ENCODE data around the gene POFUT2. TPM values are rescaled to one million over a fixed set of nuclear protein-coding genes. Genes with fewer than 3 reads are reported as not detected.

POFUT2 gene
- total RNA-seq, 2 donors from 2014 or later, result 16.5 to 23.5 TPM

GRCh38 chr21:45301521-45302081, 13.9 kb upstream of the POFUT2 start:
- H3K4me3 Mint-ChIP-seq, result no peak overlapping the region
- no peaks in the 10 kb centered on the region for H3K9me3 Mint-ChIP-seq
- H3K27ac Mint-ChIP-seq, result no peak overlapping the region
- no peaks in the 10 kb centered on the region for H3K36me3 Mint-ChIP-seq
- peak in 1 of 2 donors; percentile 38 for ATAC-seq
- H3K27me3 Mint-ChIP-seq, result no peaks in the 10 kb centered on the region
- peak; percentile 54 for DNase-seq (ENCODE audit: low spot score)
- no peaks in the 10 kb centered on the region for H3K4me1 Mint-ChIP-seq (ENCODE audit: low read depth in 2 of 2)

- Mint-ChIP-seq H3K27ac (no peak overlapping the region), H3K27me3 (no peaks in the 10 kb centered on the region), H3K36me3 (no peaks in the 10 kb centered on the region), H3K9me3 (no peaks in the 10 kb centered on the region), H3K4me3 (no peak overlapping the region), H3K4me1 (ENCODE audit: low read depth in 2 of 2) (no peaks in the 10 kb centered on the region)
- no peak for DNase-seq (ENCODE audit: low spot score)
- ATAC-seq, result no peak
Observed at GRCh38 chr21:45300786-45301520, 13.3 kb upstream of the POFUT2 start.

GRCh38 chr21:45299864-45300785, 12.4 kb upstream of the POFUT2 start:
- Mint-ChIP-seq H3K27ac (no peak overlapping the region), H3K27me3 (peaks cover 0 to 2% of the 10 kb centered on the region in 2 donors), H3K36me3 (no peaks in the 10 kb centered on the region), H3K4me3 (no peak overlapping the region), H3K4me1 (ENCODE audit: low read depth in 2 of 2) (no peaks in the 10 kb centered on the region), H3K9me3 (no peaks in the 10 kb centered on the region)
- no peak for DNase-seq (ENCODE audit: low spot score)
- ATAC-seq, result no peak

- H3K27ac Mint-ChIP-seq, result no peak overlapping the region
- no peaks in the 10 kb centered on the region for H3K4me1 Mint-ChIP-seq (ENCODE audit: low read depth in 2 of 2)
- ATAC-seq (no peak), DNase-seq (ENCODE audit: low spot score) (no peak)
- H3K4me3 Mint-ChIP-seq, result no peak overlapping the region
- peaks cover 0 to 6% of the 10 kb centered on the region in 2 donors for H3K27me3 Mint-ChIP-seq
- no peaks in the 10 kb centered on the region for H3K36me3 Mint-ChIP-seq
- no peaks in the 10 kb centered on the region for H3K9me3 Mint-ChIP-seq
Observed at GRCh38 chr21:45299026-45299863, 11.6 kb upstream of the POFUT2 start.

GRCh38 chr21:45297869-45298268, 10.2 kb upstream of the POFUT2 start:
- ATAC-seq (no peak), DNase-seq (ENCODE audit: low spot score) (no peak)
- Mint-ChIP-seq H3K9me3 (no peaks in the 10 kb centered on the region), H3K27me3 (peaks cover 0 to 9% of the 10 kb centered on the region in 2 donors), H3K27ac (no peak overlapping the region), H3K4me1 (ENCODE audit: low read depth in 2 of 2) (peaks cover 0 to 3% of the 10 kb centered on the region in 2 donors), H3K4me3 (no peak overlapping the region), H3K36me3 (no peaks in the 10 kb centered on the region)

- no peaks in the 10 kb centered on the region for H3K9me3 Mint-ChIP-seq
- H3K4me1 Mint-ChIP-seq (ENCODE audit: low read depth in 2 of 2), result peaks cover 3 to 9% of the 10 kb centered on the region in 2 donors
- no peaks in the 10 kb centered on the region for H3K36me3 Mint-ChIP-seq
- ATAC-seq, result no peak
- DNase-seq (ENCODE audit: low spot score), result no peak
- H3K27me3 Mint-ChIP-seq, result peaks cover 0 to 10% of the 10 kb centered on the region in 2 donors
- H3K4me3 Mint-ChIP-seq, result no peak overlapping the region
- no peak overlapping the region for H3K27ac Mint-ChIP-seq
Observed at GRCh38 chr21:45297329-45297728, 9.6 kb upstream of the POFUT2 start.

GRCh38 chr21:45296638-45297037, 8.9 kb upstream of the POFUT2 start:
- Mint-ChIP-seq H3K4me1 (ENCODE audit: low read depth in 2 of 2) (peaks cover 4 to 9% of the 10 kb centered on the region in 2 donors), H3K9me3 (no peaks in the 10 kb centered on the region), H3K36me3 (no peaks in the 10 kb centered on the region), H3K4me3 (no peak overlapping the region), H3K27me3 (peaks cover 0 to 10% of the 10 kb centered on the region in 2 donors), H3K27ac (no peak overlapping the region)
- no peak for ATAC-seq
- DNase-seq (ENCODE audit: low spot score), result no peak

- Mint-ChIP-seq H3K4me3 (no peak overlapping the region), H3K9me3 (no peaks in the 10 kb centered on the region), H3K4me1 (ENCODE audit: low read depth in 2 of 2) (peaks cover 4 to 9% of the 10 kb centered on the region in 2 donors), H3K27me3 (peaks cover 0 to 10% of the 10 kb centered on the region in 2 donors), H3K27ac (no peak overlapping the region), H3K36me3 (no peaks in the 10 kb centered on the region)
- DNase-seq (ENCODE audit: low spot score), result no peak
- no peak for ATAC-seq
Observed at GRCh38 chr21:45295576-45296365, 8.1 kb upstream of the POFUT2 start.

- Mint-ChIP-seq H3K4me3 (no peak overlapping the region), H3K9me3 (no peaks in the 10 kb centered on the region), H3K27ac (no peak overlapping the region), H3K27me3 (peaks cover 0 to 10% of the 10 kb centered on the region in 2 donors), H3K4me1 (ENCODE audit: low read depth in 2 of 2) (peaks cover 4 to 9% of the 10 kb centered on the region in 2 donors), H3K36me3 (no peaks in the 10 kb centered on the region)
- no peak for DNase-seq (ENCODE audit: low spot score)
- ATAC-seq, result no peak
Observed at GRCh38 chr21:45294509-45295291, 7.0 kb upstream of the POFUT2 start.

- Mint-ChIP-seq H3K9me3 (no peaks in the 10 kb centered on the region), H3K4me3 (no peak overlapping the region), H3K27me3 (peaks cover 0 to 10% of the 10 kb centered on the region in 2 donors), H3K27ac (no peak overlapping the region), H3K4me1 (ENCODE audit: low read depth in 2 of 2) (peaks cover 4 to 9% of the 10 kb centered on the region in 2 donors), H3K36me3 (no peaks in the 10 kb centered on the region)
- ATAC-seq (no peak), DNase-seq (ENCODE audit: low spot score) (no peak)
Observed at GRCh38 chr21:45293726-45294401, 6.2 kb upstream of the POFUT2 start.

- H3K27me3 Mint-ChIP-seq, result peaks cover 0 to 10% of the 10 kb centered on the region in 2 donors
- H3K4me1 Mint-ChIP-seq (ENCODE audit: low read depth in 2 of 2), result peaks cover 4 to 9% of the 10 kb centered on the region in 2 donors
- H3K36me3 Mint-ChIP-seq, result no peaks in the 10 kb centered on the region
- no peaks in the 10 kb centered on the region for H3K9me3 Mint-ChIP-seq
- ATAC-seq, result no peak
- H3K27ac Mint-ChIP-seq, result no peak overlapping the region
- H3K4me3 Mint-ChIP-seq, result no peak overlapping the region
- DNase-seq (ENCODE audit: low spot score), result no peak
Observed at GRCh38 chr21:45293220-45293725, 5.6 kb upstream of the POFUT2 start.
